Measurements from ENCODE around the gene INTU.

GRCh38 chr4:127669691-127670090 is 36.9 kb downstream of the INTU start:
- TF ChIP-seq CTCF (IDR thresholded peaks at IDR 0.05) (no peak), POLR2A (IDR thresholded peaks at IDR 0.05) (no peak)
